Activated CD8-positive, alpha-beta memory T cell treated with anti-CD3 and anti-CD28 coated beads, Interleukin-2, amount 50 U/mL, for 48 hours (primary cell): ENCODE results near the gene IMPA2.

Experiments used
- DNase-seq: peaks from one replicate; pipeline ENCODE4 v3.0.0-alpha.2; 2020

IMPA2 gene

DNA sequence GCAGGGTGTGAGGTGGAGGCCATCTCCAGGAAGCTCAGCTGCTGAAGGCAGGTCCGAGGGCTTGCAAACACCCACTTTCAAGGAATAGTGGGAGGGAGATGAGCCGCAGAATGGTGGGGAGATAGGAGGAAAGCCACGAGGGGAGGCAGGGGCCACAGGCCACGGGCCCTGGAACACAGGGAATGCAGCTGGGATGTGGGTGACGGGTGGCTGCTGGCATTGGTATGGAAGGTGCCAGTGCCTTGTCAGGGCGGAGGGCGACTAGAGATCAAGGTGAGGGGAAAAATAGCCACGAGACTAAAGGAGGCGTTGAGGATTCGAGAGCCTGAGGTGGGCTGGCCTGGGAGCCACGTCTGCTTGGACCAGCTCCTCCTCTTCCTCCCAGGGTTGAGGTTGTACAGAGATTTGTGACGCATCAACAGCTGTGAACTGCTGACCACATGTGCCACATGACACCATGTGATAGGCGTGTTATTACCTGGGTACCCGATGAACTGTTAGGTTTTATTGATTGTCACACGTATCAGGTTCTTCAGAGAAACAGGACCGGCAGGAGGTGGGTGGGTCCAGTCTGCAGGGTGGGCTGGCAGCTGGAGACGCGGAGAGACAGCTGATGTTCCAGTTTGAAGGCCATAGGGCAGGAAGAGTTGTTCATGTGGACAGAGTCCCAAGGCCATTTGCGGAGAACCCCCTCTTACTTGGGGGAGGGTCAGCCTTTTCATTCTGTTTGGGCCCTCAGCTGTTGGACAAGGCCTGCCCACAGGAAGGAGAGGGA lies 9.9 kb downstream of the IMPA2 start:
- no peak for DNase-seq

DNA sequence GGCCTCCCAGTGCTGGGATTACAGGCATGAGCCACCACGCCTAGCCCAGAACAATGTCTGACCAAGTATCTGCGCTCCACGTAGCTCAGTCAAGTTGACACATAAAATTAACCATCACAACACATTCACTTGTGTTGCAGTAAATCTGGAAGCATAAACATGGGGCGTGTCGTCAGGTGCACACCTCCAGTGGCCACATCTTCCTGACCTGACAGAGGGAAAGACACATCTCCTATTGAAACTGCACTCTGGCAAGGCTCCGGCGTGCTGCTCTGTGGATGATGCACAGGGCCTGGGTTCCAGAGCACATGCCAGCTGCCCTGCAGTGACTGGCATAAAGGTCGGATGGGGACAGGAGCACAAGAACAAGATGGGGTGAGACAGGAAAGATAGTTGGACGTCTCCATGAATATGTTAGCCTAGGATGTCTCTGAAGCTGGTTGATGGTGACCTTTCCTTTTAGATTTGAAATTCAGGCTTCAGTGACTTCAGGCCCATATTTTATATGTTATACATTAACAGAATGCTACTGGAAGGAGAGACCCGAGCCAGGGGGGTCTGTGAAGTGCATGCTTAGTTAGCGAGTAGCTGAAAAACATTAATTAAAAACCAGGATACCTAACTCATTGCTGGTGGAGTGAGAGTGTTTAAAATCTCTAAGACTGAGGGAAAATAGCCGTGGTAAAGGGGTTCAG lies 10.9 kb downstream of the IMPA2 start:
- DNase-seq = no peak

DNA sequence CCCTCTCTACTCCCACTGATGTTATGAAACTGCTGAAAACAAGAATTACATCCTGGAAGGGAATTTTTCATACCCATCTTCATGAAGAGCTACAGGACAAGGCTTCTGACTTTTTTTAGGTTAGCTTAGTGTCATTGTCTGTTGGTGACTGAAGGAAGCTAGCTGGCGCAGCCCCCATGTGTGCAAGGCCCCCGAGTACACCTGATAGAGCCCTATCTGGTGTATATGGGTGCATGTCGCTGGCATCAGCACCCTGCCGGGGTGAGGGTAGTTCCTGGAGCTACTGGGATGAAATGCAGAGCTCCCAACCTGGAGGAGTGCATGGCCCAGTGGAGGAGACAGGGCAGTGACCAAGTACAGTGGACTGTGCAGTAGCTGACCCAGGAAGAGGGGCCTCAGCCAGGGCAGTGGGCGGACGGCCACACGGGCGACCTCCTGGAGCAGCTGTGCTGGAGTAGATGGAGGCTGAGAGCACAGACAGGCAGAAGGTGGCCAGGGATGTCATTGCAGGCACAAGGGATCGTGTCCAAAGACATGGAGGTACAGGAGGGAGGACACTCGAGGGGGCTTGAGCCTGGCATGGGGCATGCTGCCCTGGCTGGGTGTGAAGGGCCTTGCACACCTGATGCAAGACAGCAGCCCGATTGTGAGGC lies 12.1 kb downstream of the IMPA2 start:
- DNase-seq = no peak

DNA sequence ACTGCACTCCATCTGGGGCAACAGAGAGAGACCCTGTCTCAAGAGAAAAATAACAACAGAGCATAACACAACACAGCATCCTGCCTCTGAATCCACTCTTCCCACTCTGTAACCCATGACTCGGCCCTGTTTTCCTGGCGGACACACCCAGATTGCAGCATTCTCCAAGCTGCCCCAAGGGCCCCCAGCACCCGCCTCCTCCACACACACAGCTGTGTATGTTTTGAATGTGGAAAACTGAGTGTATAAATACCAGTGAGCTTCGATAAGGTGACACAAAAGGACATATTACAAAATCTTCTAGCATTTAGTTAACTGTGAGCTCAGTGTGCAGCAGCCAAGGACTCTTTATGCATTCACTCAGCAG lies 13.0 kb downstream of the IMPA2 start:
- no peak for DNase-seq

DNA sequence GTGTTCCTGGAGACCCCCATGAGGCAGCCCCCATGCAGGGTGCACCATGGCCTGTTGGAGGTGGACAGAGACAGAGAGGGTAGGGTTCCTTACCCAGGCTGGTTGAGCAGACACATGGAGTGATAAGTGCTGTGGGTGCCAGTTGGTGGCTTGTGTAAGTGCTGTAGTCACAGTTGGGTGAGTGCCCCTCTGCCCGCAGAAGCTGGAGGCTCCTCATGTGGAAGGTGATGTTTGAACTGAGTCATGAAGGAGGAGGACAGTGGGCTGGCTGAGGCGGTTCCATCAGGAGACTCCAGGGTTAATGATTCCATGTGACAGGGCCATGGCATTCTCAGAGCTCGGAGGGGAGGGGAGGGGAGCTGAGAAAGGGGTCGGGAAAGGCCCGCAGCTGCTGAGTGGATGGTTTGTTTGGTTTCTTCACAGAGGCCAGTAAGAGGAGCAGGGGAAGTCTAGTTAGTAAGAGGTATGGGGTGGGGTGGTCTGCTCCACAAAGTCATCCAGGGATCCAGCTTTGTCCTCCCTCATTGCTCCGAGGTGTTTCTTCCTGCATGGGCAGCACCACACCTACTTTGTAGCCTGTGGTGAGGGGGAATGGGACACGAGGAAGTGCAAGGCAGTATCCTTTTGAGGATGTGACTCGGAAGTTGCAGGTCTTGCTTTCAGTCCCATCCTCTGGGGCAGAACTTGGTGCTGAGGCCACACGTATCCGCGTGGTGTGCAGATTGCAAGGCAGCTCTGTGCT lies 13.6 kb downstream of the IMPA2 start:
- no peak for DNase-seq

GRCh38 chr18:11995445-11996189 lies 14.3 kb downstream of the IMPA2 start:
- DNase-seq = peak; percentile 67

DNA sequence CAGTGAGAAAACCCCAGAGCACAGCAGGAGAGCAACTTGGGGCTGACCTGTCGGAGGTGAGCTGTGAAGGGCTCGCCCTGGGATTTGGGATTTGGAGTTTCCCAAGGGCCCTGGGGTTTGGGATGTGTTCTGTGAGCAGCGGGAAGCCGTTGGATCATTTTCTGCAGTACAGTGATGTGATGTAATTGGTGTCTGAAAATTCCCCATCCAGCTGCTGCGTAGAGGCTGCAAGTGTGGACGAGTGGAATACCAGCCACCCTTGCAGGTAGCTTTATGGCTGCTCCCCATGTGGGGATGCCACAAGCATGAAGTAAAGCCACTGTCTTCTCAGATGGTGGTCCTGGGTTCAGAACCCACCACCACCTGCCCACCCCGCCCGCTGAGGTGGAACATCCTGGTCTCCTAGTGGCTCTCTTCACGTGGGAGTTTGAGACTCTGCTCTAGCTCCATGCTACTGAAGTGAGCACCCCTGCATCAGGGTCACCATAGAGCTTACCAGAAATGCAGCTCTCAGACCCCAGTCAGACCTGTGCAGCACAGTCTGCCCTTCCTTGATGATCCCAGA lies 15.0 kb downstream of the IMPA2 start:
- DNase-seq = no peak

GRCh38 chr18:11996907-11997306 lies 15.6 kb downstream of the IMPA2 start:
- DNase-seq = no peak

DNA sequence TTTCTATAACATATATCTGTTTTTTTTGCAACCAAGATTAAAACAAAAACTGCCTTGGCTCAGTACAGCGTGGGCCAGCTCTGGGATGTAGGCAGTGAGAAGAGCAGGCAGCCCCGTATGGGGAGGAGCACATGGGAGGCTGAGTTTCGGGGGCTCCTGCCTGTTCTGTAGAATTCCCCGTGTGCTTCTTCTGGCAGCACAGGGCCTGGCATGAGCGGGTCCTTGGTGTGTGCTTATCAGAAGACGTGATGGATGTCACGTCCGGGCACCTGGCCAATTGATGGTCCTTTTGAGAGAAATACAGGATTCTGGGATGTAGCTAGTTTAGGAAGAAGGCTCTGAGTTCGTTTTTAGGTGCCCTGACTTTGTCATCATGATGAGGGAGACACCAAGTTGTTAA lies 16.2 kb downstream of the IMPA2 start:
- DNase-seq = no peak

DNA sequence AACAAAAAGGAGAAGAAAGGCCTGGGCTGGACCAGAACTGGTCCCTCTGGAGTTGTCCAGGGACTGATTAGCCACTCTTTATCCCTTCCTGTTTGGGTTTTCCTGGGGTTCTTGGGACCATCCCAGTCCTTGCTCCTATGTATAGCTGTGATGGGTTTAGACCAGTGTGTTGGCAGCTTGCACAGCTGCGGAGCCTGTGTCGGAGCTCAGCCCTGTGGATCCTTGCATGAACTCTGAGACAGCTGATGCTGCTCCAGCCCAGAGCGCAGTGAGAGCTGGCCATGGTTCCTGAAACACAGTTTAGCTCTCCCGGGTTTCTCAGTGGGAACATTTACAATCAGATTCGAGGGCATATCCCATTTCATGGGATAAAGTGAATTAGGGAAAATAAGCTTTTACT lies 16.9 kb downstream of the IMPA2 start:
- no peak for DNase-seq

GRCh38 chr18:11999429-11999828 lies 18.1 kb downstream of the IMPA2 start:
- no peak for DNase-seq

GRCh38 chr18:12000072-12000659 lies 18.9 kb downstream of the IMPA2 start:
- DNase-seq = no peak

- no peak for DNase-seq
These were observed 20.1 kb downstream of the IMPA2 start for GRCh38 chr18:12001421-12001820.

DNA sequence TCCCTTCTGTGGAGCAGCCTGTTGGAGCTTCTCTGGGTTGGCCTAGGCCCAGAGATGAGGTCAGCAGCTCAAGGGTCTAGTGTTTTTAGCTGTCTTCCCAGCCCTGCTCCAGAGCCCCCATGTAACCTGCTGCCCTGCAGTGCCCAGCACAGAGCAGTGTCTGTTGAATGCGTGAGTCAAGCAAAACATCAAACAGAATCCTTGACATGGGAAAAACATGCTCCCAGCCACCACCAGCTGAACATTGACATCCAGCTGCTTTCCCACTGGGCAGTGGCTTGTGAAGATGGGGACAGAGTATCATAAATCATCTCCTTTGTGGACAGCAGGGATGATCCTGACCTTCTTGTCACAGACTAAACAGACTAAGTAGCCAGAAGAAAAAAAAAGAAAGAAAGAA lies 22.6 kb downstream of the IMPA2 start:
- DNase-seq = no peak

- DNase-seq = no peak
These were observed 24.5 kb downstream of the IMPA2 start for GRCh38 chr18:12005538-12006487.

DNA sequence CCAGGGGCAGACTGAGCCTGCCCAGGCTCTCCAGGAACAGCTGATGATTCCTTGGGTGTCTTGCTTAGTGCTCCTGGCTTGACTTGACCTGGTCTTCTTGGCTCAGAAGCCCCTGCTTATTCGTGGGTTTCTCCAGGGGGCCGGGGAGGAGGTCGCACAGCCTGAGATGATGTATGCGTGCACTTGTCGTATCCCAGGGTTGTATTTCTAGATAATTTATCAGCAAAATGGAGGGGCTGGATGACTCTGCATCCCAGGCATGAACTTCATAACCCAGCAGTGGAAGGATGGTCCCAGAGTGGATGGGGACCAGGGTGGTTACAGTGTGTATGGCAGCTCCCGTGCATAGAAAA lies 25.2 kb downstream of the IMPA2 start:
- no peak for DNase-seq

DNA sequence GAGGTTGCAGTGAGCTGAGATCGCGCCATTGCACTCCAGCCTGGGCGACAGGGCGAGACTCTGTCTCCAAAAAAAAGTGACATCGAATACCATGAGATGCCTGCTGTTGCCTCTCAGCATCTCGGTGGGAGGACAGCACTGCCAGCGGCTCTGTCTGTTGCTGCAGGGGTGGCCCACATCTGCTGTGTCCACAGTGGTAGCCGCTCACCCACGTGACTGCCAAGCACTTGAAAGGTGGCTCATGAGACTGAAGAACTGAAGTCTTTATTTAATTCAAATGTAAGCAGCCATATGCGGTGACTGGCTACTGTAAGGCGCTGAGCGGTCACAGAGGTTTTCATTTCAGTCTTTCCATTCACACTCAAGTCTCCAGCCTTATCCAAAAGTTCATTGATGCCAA lies 25.8 kb downstream of the IMPA2 start:
- DNase-seq = no peak

DNA sequence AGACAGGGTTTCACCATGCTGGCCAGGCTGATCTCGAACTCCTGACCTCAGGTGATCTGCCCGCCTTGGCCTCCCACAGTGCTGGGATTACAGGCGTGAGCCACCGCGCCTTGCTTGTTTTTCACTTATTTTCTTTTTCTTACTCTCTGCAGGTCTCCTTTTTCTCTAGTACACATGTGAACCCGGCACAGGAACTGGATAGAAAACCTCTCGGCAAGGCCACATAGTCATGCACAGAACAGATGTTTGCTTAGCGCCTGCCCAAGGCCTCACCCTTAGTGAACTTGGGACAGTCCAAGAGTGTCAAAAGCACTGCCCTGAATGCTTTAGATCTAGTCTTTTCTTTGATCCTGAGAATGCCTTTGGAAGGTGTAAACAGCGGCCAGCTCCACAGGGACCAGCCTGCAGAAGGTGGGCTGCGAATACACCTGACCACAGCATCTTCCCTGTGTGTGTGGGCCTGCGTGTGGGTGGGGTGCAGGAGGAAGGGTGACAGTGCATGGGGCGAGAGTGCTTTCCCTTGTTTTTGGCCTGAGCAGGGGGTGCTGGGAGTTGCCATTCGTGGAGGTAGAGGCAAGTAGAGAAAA lies 27.0 kb downstream of the IMPA2 start:
- no peak for DNase-seq

GRCh38 chr18:12008842-12009580 lies 27.7 kb downstream of the IMPA2 start:
- DNase-seq = no peak
